Measurements from ENCODE around the gene SLC35B3. TPM values are rescaled to one million over a fixed set of nuclear protein-coding genes. Genes with fewer than 3 reads are reported as not detected.

Gene SLC35B3
- total and polyA plus RNA-seq, 9 of the 15 experiments (the other 6 are each of a cell fraction or from before 2014, with no cell fraction given), result 7.6 to 19.1 (median 11.3) TPM

DNA sequence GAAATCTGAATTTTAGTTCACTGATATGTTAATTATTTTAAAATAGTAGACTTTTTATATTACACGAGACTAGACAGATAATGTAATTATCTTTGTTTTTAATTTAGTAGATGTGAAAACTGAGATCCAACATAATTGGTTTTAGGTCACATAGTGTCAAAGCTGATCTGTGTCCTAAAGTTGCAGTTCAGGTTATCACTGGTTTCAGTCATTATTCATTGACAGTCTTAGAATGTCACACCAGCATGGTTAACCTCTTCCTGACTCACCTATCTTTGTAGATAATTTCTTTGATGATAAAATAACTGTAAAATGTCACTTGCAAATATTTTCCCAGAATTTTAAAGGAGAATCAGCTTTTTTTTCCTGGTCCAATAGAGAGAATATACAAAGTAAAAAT lies 48.3 kb upstream of the SLC35B3 start (continued):
- TF ChIP-seq ZNF764 (CRISPR knock-in tag; IDR thresholded peaks at IDR 0.05; ENCODE audit: low read depth), result no peak
- TF ChIP-seq, protein P1, sequence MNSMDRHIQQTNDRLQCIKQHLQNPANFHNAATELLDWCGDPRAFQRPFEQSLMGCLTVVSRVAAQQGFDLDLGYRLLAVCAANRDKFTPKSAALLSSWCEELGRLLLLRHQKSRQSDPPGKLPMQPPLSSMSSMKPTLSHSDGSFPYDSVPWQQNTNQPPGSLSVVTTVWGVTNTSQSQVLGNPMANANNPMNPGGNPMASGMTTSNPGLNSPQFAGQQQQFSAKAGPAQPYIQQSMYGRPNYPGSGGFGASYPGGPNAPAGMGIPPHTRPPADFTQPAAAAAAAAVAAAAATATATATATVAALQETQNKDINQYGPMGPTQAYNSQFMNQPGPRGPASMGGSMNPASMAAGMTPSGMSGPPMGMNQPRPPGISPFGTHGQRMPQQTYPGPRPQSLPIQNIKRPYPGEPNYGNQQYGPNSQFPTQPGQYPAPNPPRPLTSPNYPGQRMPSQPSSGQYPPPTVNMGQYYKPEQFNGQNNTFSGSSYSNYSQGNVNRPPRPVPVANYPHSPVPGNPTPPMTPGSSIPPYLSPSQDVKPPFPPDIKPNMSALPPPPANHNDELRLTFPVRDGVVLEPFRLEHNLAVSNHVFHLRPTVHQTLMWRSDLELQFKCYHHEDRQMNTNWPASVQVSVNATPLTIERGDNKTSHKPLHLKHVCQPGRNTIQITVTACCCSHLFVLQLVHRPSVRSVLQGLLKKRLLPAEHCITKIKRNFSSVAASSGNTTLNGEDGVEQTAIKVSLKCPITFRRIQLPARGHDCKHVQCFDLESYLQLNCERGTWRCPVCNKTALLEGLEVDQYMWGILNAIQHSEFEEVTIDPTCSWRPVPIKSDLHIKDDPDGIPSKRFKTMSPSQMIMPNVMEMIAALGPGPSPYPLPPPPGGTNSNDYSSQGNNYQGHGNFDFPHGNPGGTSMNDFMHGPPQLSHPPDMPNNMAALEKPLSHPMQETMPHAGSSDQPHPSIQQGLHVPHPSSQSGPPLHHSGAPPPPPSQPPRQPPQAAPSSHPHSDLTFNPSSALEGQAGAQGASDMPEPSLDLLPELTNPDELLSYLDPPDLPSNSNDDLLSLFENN (IDR thresholded peaks at IDR 0.05; ENCODE audit: low read depth in 2 of 2, low read length in 2 of 2), result no peak
- TF ChIP-seq ZSCAN29 (IDR thresholded peaks at IDR 0.05), result no peak
- no peak for TF ChIP-seq CHD4 (IDR thresholded peaks at IDR 0.05; ENCODE audit: insufficient read depth, insufficient replicate concordance, low read depth, low read length, poor library complexity, severe bottlenecking)
- no peak for TF ChIP-seq ZNF695 (CRISPR knock-in tag; IDR thresholded peaks at IDR 0.05)
- TF ChIP-seq, protein P2, sequence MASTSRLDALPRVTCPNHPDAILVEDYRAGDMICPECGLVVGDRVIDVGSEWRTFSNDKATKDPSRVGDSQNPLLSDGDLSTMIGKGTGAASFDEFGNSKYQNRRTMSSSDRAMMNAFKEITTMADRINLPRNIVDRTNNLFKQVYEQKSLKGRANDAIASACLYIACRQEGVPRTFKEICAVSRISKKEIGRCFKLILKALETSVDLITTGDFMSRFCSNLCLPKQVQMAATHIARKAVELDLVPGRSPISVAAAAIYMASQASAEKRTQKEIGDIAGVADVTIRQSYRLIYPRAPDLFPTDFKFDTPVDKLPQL (IDR thresholded peaks at IDR 0.05; ENCODE audit: extremely low read depth, insufficient read length), result no peak
- TF ChIP-seq OTX1 (CRISPR knock-in tag; IDR thresholded peaks at IDR 0.05), result no peak
- TF ChIP-seq POLR2H (tag; IDR thresholded peaks at IDR 0.05; ENCODE audit: low read depth), result no peak
- no peak for TF ChIP-seq ESRRB (CRISPR knock-in tag; IDR thresholded peaks at IDR 0.05; ENCODE audit: borderline replicate concordance)

Data from K562 (cell line).